Astrocyte (in vitro differentiated cells and primary cell): ENCODE data around the gene QSOX2.

Source experiments
- CTCF ChIP-seq: IDR thresholded peaks from 2 replicates; pipeline ENCODE4 v1.5.1; 2011; ENCODE audit warnings: low read depth, mild to moderate bottlenecking, inconsistent platforms, low read length, moderate library complexity; ENCODE audit not compliant: insufficient read depth
- EZH2 ChIP-seq: IDR thresholded peaks from 2 replicates; pipeline ENCODE4 v1.6.1; 2012; ENCODE audit warnings: mild to moderate bottlenecking, low read length, inconsistent platforms; ENCODE audit not compliant: insufficient read depth

- no peak for TF ChIP-seq CTCF
- TF ChIP-seq EZH2 = no peak
These were observed 22.7 kb downstream of the QSOX2 start for GRCh38 chr9:136222906-136223285.
